Measurements from ENCODE around the gene ADGRB3.
"Not testable (repeated sequence)": the region's sequence is repeated elsewhere in the genome, so short reads cannot be mapped to it uniquely, and the experiment has no call there.

Gene ADGRB3

DNA sequence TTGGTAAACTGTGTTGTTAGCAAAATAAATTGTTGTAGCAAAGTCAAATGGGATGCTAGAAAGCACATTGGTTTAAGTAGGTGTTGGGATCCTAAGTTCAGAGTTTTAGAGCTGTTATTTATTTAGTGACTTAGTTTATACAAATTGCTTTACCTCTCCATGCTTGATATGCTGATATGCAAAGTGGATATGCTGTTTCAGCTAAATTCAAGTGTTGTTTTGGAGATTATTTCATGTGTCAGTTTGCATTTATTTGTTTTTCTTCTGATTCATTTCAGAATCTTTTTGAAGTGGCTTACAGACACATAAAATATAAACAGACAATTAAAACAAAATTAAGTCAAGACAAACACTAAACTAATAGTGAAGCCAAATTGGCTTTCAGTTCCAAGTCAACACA lies 203.5 kb downstream of the ADGRB3 start:
- FAIRE-seq = no peak

DNA sequence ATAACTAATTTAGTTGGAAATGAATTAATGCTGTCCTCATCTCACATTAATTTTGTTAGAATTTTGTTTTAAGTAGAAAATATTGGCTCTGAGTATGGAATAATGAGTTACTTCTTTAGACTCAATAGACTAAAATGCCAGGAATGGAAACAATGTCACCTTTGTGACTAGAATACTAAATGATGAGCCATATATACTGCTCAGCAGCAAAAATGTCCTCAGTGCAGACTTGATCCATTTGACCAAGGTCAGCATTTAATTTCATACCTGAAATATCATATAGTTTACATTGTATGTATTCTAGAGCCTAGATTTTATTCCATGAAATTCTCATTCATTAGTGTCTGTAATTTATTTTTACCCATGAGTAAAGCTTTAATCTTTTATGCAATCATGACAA lies 217.7 kb downstream of the ADGRB3 start:
- no peak for FAIRE-seq

DNA sequence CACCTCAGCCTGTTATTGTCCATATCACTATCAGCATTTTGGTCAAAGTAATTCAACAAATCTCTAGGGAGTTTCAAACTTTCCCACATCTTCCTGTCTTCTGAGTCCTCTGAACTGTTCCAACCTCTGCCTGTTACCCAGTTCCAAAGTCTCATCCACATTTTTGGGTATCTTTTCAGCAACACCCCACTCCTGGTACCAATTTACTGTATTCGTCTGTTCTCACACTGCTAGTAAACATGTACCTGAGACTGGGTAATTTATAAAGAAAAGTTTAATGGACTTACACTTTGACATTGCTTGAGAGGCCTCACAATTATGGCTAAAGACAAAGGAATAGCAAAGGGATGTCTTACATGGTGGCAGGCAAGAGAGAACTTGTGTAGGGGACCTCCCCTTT lies 224.2 kb downstream of the ADGRB3 start:
- no peak for FAIRE-seq

DNA sequence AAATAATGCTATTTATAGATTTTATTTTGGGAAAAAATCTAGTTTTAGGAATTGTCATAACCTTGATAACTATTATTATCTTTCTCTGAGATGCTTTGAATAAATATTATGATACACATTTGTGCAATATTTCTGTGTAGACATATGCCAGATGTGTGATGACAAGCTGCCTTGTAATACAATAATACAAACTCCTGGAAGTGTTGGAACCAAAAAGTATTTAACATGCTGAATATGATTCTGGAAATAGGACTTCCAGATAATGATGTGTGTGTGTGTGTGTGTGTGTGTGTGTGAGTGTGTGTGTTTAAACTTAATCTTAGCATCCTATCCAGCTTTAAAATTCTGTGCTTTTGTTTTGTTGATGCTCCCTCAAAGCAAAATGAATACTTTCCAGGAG lies 233.6 kb downstream of the ADGRB3 start:
- FAIRE-seq = no peak

DNA sequence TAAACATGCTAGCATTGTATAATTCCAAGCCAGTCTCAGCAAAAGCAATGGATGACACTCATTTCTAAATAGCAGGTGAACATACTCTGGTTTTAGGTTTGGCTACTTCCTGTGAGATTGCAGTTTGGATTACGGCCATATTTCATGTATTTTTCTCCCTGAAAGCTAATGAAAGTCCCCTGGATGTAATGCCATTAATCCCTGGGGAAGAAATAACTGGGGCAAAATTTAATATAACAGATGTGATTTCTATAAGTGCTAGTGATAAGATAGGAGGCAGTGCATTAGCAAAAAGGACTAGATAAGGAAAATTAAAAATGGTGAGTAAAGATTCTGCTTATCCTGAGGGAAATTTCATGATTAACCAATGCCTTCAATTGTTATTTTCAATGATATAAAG lies 238.2 kb downstream of the ADGRB3 start:
- no peak for FAIRE-seq

DNA sequence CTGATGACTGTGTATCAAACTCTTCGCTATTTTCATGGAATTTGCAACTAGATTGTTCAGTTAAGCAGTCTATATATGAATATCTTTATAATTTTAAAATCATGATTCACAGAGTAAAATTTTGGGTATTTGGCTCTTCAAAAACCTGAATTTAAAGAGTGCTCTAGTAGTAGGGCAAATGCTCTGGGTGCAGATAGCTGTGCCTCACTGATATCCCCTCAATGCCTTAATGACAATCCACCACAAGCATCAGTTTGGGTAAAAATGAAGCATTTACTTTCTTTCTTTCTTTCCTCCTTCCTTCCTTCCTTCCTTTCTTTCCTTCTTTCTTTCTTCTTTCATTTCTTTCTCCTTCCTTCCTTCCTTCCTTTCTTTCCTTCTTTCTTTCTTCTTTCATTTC lies 239.7 kb downstream of the ADGRB3 start:
- no peak for FAIRE-seq

DNA sequence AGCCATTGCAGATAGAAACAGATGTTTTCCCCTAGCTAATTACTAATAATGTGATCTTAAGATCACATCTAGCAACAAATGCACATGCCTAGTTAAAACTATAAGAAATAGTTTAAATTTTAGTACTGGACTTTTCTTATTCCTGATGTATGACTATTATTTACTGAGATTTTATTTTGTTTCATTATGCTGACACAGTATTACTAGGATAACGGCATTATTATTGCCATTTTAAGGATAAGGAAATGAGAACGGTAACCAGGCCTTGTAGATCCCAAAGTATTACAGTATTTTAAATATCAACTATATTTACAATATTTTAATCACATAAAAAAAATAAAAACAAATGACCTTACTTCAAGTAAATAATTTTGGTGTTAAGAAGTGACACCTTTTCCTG lies 240.3 kb downstream of the ADGRB3 start:
- no peak for FAIRE-seq

DNA sequence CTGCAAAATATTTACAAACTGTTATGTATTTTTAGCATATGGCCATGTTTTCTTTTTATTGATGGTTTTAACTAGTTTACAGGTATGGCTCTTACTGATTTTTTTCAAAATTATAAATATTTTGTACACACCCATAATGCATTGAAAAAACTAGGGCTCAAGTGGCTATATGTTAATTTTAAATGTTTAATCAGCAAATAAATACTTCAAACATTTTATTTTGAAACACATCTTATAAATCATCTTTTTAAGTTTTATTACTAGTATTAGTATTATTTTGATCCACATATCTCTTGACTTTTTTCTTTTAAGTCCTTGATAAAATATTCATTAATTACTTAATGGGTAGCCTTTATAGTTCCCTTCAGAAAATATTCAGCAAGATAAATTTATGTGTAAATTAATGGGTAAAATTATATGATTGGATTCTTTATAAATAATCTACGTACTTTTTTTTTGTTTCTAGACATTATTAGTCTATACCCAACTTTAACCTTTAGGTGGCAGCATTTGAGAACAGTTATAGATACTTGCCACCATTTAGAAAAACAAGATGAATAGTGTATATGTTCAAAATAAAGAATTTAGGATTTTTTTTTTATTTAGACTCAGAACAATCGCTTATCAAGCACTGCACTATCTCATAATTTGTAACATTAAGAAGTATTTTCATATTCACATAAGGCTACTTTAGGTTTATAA lies 241.9 kb downstream of the ADGRB3 start:
- peak; percentile 84 for FAIRE-seq

DNA sequence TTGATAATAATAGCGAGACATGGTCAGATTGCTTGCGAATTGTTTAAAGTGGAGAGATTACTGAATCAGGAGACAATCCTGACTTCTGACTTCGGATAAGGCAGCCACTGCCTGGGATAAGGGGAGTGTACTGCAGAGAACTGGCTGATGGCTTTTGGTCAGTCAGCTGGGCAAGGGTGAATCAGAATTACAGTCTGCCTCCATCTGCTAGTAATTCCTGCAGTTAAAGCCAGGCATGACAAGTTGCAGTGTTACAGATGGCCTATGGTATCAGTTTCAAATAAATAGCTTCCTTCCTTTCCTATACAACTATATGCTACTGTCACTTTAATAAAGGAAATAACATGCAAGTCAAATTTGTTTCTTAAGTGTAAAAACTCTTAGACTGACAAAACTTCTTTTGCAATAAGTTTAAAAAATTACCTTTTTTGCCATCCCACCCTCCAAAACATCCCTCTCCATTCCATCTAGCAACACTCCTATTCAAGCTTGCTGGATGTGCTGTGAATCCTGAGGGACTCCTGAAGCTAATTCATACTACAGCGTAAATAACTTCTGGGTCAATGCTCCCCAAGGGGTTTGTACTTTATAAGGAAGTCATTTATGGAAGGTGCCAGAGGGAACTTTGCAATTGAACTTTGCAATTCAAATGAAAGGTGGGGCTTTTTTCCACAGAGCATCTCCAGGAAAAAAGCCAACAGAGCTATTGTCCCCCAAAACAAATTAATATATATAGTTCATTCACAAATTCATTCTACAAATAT lies 245.2 kb downstream of the ADGRB3 start:
- FAIRE-seq = no peak

DNA sequence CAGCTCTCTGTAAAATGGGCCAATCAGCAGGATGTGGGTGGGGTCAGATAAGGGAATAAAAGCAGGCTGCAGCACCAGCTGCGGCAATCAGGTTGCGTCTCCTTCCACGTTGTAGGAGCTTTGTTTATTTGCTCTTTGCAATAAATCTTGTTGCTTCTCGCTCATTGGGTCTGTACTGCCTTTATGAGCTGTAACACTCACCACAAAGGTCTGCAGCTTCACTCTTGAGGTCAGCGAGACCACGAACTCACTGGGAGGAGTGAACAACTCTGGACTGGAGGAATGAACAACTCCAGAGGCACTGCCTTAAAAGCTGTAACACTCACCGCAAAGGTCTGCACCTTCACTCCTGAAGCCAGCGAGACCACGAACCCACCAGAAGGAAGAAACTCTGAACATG lies 248.2 kb downstream of the ADGRB3 start:
- not testable (repeated sequence) for FAIRE-seq

DNA sequence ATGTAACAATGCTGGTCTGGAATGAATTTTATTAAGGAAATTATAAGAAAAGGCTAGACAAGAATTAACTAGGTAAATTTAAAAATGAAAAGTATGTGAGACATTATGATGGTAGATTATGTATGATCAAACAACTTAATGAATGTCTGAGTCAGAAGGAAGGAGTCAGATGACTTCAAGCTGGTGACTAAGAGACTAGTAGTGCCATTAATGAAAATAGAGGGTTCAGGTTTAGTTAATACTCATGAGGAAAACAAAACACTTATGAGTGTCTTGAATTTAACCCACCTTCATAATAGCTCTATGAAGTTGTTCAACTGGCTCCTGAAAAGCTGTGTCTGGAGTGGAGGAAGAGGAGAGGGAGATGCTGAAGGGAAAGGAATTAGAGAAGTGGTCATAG lies 256.3 kb downstream of the ADGRB3 start:
- FAIRE-seq = no peak

DNA sequence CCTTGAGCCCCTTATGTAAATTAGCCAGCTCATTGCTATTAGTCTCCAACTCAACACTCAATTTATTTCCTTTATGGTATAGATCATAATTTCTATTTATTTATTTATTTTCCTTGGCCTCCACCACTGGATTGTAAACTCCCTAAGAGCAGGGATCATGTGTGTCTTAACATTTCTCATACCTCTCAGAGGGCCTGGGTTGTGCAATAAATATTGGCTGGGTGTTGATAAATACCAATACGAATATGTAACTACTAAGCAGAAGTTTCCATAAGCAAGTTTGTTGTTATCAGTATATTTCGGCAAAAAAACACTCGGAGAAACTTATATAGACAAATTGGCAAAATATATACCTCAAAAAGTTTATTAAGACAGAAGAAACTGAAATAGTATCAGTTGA lies 257.4 kb downstream of the ADGRB3 start:
- no peak for FAIRE-seq

DNA sequence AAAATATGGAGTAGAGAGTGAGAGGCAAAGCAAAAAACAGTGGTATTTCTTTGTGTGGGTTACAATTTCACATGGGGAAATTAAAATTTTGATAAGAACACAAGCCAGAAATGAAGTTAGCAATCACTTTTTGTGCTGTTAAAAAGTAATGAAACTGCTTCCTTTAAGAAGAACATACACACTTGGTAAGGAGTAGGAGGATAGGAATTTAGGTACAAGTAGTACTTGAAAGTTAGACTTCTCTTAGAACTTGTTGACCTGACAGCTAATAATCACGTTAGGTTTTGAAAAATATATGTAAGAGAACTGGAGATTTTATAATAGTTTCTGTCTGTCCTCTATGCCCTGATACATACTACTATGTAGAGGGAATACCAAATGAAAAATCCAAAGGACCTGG lies 260.8 kb downstream of the ADGRB3 start:
- FAIRE-seq = no peak

DNA sequence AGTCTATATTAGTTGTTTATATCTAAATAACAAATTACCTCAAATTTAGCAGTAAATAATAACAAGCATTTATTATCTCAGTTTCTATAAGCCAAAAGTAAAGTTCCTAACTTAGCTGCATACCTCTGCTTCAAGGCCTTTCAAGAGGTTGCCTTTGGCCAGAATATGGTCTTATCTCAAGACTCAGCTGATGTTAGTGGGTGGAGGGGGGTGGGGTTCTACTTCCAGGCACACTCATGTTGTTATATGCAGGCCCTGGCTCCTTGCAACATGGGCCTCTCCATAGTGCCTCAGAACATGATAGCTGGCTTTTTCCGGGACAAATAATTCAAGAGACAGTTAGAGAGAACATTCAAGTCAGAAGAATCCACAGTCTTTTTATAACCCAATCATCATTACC lies 266.0 kb downstream of the ADGRB3 start:
- FAIRE-seq = no peak

DNA sequence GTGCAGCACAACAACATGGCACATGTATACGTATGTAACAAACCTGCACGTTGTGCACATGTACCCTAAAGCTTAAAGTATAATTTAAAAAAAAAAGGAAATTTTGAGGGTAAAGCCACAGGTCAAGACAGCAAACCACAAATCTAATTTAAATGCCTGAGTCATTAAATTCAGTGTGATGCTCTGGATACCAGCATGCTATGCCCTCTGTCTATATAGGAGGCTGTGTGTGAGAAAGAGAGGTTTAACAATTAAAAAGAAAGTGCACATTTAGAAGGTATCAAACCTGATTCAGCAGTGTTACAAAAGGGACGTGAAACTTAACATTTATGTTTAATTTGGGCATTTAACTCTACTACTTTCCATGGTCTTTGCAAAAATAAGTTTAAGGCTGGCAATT lies 276.3 kb downstream of the ADGRB3 start:
- no peak for FAIRE-seq

DNA sequence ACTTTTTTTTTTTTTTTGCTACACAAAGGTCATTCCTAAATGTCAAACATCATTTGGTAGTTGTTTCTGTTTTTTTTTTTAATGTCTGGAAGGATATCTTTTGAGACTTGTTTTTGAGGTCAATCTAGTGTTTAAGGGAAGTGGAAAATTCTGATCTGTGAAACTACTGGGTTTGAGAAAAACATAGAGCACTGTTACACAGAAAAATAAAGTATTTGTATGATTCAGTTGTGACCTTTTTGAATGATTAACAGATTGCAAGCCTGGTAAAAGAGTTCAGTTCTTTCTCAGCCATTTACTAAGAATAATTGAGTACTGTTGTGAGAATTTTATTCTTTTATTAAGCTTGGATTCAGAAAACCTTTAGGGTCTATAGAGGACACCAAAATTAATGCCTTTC lies 276.7 kb downstream of the ADGRB3 start:
- FAIRE-seq = no peak

DNA sequence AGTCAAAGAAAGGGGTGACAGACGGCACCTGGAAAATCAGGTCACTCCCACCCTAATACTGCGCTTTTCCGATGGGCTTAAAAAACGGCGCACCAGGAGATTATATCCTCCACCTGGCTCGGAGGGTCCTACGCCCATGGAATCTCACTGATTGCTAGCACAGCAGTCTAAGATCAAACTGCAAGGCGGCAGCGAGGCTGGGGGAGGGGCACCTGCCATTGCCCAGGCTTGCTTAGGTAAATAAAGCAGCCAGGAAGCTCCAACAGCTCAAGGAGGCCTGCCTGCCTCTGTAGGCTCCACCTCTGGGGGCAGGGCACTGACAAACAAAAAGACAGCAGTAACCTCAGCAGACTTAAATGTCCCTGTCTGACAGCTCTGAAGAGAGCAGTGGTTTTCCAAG lies 277.7 kb downstream of the ADGRB3 start:
- FAIRE-seq = not testable (repeated sequence)

DNA sequence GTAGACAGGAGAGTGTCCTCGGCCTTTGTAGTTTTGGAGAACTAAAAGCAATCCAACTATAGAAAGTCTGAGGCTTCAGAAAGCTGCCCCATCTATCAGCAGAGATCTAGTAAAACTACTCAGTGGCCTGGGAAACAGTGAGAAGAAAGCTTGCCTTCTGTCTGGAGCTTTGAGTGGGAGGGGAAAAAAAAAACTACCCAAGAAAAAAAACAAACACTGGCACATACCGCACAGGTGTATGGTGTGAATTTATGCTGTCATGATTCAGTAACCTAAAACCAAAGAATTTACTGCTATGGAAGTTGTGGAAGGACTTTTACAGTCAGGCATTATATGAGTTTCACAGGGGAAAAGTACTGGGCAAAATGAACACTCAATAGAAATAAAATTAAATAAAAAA lies 280.5 kb downstream of the ADGRB3 start:
- FAIRE-seq = no peak

DNA sequence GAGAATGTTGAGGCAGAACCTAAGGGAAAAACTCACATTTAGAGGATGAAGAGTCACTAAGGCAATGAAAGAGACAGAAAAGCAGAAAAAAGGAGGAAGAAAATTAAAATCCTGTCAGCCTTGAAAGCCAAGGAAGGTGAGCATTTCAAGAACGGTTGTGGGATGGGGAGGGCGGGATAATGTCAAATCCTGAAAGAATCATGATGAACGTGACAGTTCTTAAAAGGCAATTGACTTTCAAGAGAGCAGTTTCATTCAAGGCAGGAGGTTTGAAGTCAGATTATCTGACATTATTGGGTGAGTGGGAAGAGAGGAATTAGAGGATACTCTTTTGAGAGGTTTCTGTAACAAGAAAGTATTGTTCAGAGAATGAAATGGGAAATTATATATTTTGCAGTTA lies 284.5 kb downstream of the ADGRB3 start:
- FAIRE-seq = no peak

DNA sequence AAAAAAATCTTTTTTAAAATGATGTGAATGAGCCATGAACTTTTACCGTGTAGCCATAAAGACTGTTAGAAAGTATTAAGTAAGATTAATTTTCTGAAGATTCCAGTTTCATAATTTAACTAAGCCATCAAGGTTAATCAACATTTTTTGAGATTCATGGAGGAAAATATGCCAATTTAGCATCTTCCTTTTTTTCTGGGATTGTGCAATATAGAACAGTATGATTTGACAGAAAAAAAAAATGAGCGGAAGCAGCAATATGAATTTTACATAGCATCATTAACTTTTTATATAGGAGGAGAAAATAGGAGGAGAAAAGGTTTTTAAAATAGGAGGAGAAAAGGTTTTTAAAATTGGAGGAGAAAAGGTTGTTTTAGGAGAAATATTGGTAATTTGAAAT lies 306.3 kb downstream of the ADGRB3 start:
- FAIRE-seq = no peak

DNA sequence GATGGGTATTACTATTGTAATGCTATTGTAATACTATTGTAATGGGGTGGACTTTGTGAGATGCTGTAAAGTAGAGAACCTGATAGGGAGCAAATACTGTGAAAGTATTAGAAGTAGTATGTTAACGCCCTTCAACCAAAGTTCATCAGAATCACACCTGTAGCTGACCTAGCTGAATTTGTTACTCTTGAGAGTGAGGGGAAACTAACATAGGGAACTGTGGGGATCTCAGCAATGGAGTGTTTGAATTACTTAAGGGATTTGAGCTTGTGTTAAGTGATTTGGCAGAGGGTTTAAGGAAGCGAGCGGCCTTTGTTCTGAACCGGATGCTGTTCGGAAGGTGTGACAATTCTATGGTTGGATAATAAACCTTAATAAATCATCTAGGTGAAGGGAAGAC lies 312.6 kb downstream of the ADGRB3 start:
- no peak for FAIRE-seq

DNA sequence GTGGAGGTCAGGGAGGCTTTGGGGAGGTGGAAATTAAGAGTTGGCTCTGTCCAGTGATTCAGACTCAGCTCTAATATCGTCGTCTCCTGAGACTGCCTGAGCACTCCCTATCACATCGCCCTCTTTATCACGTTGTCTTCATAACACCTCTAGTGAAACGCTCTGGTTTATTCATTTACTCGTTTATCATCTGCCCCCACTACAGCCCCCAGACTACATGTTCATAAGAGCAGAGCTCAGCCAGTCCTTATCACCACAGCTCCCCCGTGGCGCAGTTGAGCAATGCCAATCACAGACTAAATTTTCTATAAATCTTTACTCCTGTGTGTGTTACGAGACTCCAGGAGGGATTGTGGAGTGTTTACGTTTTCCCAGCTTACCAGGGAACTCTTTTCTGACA lies 316.2 kb downstream of the ADGRB3 start:
- FAIRE-seq = no peak

DNA sequence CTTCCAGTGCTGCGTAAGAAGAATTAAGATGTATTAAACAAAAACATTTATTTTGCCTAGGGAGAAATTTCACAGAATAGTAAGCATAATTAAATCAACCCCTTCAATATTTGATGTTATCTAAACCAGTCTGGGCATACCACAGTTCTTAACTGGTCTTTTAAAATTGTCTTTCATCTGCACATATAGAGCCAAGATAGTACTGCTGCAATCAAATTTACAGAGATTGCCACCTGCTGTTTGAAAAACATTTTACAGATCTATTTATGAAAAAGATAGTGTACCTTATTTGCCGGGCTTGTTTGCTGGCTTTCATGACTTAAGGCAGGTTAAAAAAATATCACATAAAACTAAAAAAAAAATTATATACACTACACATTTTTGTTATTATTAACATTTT lies 323.2 kb downstream of the ADGRB3 start:
- no peak for FAIRE-seq

DNA sequence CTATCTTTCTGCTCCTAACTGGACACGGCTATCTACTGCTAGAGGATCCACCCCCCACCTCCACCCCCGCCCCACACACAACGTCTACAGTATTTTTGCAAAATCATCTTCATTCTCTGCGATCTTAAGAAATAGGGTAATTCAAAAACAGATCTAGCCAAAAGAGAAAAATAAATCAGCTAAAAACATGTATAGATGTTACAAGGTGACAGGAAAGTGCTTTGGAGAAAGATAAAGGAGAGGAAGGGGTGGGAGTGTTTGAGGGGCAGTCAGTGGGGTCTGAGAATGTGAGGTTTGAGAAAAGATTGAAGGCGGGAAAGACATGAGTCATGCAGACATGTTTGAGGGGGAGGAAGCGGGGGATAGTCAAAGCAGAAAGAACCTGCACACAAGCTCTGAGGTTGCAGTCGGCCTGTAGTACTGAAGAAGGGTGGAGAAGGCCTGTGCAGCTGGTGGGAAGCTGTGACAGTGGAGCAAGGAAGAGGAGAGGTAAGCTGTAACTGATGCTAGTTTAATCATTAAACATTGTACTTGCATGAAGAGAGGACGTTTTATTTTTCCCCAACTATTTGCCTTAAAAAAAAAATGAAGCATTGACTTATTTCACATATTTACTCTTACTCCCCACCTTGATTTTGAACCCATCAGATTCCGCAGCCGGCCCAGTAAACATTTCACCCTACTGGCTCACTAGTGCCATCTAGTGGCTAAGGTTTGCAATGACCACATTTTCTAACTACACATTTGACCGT lies 332.6 kb downstream of the ADGRB3 start:
- FAIRE-seq = no peak
